BE2C (cell line): ENCODE results near the gene APOBEC3G.

Experiments used
- DNase-seq: peaks from one replicate; pipeline ENCODE4 v3.0.0-alpha.2; 2020
- H3K27me3 ChIP-seq: fragments of 250-450 bp; sonication (Bioruptor Pico); 2 replicates; pipeline ENCODE4 v1.5.1; 2020; ENCODE audit warnings: mild to moderate bottlenecking
- H3K36me3 ChIP-seq: fragments of 250-450 bp; sonication (Bioruptor Pico); 2 replicates; pipeline ENCODE4 v1.5.1; 2020; ENCODE audit warnings: mild to moderate bottlenecking
- H3K4me1 ChIP-seq: fragments of 250-450 bp; sonication (Bioruptor Pico); 2 replicates; pipeline ENCODE4 v1.5.1; 2020
- H3K4me3 ChIP-seq: 2 replicates; pipeline ENCODE4 v1.5.1; 2011; ENCODE audit warnings: low read depth, low read length
- H3K9me3 ChIP-seq: fragments of 250-450 bp; sonication (Bioruptor Pico); 2 replicates; pipeline ENCODE4 v1.5.1; 2020
- TF ChIP-seq, protein P1 (sequence below): IDR thresholded peaks from 2 replicates; pipeline ENCODE4 v1.5.1; 2012; ENCODE audit warnings: mild to moderate bottlenecking, low read depth, low read length

APOBEC3G gene

DNA sequence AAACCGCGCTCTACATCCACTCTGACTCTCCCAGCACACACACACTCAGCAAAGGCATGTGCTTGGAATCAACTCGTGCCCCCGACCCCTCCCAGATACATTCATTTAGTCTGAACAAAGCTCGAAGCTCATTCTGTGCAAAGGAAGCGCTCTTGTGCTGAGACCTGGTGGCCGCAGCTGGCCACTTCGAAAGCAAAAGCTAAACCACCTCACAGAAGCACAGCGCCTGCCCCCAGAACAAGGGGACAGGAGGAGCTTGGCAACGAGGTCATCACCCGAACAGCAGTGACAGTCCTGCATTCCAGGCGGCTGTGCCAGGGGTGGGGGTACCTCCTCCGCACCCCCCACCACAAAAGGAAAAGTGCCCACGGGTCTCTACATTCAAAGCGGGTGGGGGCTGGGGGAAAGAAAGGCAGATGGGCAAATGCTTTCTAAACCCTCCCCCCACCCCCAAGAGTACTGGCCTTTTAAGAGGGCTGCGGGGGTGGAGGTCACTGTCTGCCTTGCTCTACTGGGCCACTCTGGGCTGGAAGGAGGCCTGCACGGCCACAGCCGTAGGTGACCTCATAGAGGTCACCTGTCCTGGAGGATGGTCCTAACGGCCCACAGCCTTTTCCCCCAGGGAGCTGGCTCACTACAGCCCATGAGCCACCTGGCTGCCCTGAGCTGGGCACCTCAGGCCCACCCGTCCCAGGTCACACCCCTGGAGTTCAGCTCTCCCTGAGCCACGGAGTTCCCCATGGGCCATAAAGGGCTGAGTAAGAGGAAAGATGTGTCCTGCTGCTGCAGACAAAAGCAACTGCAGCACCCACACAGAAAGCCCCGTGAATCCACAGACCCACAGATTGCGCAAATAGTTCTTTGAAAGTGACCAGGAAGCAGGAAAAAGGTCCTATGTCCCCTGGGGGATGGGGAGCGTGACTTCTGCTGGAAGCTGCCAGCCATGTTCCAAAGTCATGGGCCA lies 54.1 kb downstream of the APOBEC3G start:
- TF ChIP-seq, protein P1, sequence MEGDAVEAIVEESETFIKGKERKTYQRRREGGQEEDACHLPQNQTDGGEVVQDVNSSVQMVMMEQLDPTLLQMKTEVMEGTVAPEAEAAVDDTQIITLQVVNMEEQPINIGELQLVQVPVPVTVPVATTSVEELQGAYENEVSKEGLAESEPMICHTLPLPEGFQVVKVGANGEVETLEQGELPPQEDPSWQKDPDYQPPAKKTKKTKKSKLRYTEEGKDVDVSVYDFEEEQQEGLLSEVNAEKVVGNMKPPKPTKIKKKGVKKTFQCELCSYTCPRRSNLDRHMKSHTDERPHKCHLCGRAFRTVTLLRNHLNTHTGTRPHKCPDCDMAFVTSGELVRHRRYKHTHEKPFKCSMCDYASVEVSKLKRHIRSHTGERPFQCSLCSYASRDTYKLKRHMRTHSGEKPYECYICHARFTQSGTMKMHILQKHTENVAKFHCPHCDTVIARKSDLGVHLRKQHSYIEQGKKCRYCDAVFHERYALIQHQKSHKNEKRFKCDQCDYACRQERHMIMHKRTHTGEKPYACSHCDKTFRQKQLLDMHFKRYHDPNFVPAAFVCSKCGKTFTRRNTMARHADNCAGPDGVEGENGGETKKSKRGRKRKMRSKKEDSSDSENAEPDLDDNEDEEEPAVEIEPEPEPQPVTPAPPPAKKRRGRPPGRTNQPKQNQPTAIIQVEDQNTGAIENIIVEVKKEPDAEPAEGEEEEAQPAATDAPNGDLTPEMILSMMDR: no peak
- no peak overlapping the region for H3K4me3 ChIP-seq
- no peak for DNase-seq
- no peaks in the 10 kb centered on the region for H3K27me3 ChIP-seq
- H3K4me1 ChIP-seq: no peaks in the 10 kb centered on the region
- no peaks in the 10 kb centered on the region for H3K9me3 ChIP-seq
- no peaks in the 10 kb centered on the region for H3K36me3 ChIP-seq

DNA sequence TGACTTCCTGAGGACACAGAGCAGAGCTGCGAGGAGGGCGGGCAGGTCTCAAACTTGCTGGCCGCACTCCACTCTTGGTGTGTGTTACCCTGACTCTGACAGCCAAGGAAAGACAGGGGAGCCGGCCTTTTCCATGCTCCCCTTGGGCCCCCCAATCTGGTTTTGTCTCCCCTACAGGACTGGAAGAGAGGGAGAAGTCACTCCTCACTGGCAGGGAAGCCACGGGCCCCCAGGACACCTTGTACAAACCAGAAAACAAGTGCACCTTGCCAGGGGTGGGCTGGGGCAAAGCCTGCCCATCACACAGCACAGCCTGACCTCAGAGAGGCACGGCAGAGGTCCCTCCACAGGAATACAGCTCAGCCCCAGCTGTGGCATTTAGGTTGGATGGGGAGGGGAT lies 55.2 kb downstream of the APOBEC3G start:
- H3K4me3 ChIP-seq: no peak overlapping the region
- no peaks in the 10 kb centered on the region for H3K4me1 ChIP-seq
- H3K36me3 ChIP-seq: no peaks in the 10 kb centered on the region
- DNase-seq: no peak
- H3K9me3 ChIP-seq: no peaks in the 10 kb centered on the region
- no peaks in the 10 kb centered on the region for H3K27me3 ChIP-seq
- TF ChIP-seq, protein P1: no peak

DNA sequence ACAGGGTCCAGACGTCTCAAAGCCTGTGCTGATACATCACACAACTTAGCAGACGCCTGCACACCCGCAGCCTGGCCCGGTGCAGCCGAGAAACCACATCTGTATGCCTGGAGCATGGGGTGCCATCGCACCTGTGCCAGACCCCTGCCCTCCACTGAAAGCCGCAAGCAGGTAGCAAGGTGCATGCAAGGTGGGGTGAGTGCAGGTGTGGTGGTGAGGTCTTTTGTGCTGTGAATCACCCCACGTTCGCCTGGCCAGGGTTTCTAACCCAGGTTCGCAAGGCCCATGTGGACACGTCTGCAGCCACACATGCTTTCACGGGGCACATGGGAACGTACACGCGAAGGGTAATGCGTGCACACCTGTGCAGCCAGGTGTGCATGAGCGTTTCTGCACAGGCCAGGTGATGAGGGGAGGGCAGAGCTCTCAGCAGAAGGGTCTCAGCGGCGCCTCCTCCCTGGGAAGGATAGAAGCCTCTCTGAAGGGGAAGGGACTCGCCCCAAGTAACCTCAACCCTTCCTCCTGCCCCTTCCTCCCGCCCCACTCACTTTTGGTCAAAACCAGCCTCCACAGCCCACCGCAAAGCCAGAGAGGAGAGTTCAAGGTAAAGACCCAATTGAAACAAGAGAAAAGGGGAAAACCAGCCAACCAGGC lies 55.9 kb downstream of the APOBEC3G start:
- TF ChIP-seq, protein P1: no peak
- H3K27me3 ChIP-seq: no peaks in the 10 kb centered on the region
- H3K4me1 ChIP-seq: no peaks in the 10 kb centered on the region
- H3K4me3 ChIP-seq: no peak overlapping the region
- H3K36me3 ChIP-seq: no peaks in the 10 kb centered on the region
- H3K9me3 ChIP-seq: no peaks in the 10 kb centered on the region
- DNase-seq: no peak

DNA sequence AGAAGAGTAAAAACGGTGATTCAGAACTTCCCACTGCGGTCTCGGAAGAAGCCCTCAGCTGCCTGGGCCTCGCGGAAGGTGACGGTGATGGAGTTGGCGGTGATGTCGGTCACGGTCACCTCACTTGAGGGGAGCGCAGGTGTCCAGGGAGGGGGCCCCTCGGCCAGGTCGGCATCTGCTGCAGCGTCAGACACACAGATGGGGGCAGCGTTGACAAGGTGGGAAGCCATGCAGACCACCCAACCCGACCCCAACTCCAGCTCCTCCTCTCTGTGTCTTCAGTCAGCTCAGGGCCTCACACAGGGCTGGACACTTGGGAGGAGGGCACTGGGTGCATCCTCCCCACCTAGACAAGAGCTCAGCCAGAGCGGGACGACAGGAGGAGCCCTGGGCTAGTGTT lies 56.8 kb downstream of the APOBEC3G start:
- no peaks in the 10 kb centered on the region for H3K36me3 ChIP-seq
- DNase-seq: no peak
- H3K4me1 ChIP-seq: no peaks in the 10 kb centered on the region
- no peaks in the 10 kb centered on the region for H3K27me3 ChIP-seq
- no peaks in the 10 kb centered on the region for H3K9me3 ChIP-seq
- H3K4me3 ChIP-seq: no peak overlapping the region
- TF ChIP-seq, protein P1: no peak

DNA sequence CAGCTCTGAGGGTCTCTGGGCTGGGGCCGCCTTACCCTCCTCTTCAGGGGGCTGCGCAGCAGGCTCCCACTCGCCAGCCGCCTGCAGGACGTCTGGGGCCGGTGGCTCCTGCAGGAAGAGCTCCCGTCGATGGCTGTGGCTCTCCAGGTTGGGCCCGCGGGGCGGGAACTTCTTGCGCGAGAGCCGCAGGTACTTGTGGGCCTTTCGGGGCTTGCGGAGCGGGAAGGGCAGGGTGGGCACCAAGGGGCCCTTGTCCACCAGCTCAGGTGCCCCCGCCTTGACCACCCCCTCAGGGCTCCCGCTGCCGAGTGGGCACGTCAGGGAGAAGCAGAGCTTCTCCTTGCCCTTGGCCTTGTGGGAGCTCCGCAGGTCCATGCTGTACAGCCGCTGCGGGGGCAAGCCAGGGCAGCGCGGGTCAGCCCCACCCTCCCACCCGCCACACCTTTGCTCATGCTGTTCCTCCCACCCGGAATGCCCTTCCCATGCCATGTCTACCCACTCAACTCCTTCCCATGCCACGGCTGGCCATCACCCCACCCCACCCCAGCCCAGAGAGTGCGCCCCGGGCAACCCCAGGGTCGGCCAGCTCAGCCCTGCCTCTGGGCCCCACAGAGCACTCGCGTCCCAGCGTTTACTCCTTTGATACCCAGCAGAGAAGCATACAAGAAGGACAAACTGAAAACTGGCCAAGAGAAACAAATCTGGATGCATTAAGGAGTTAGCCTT lies 57.5 kb downstream of the APOBEC3G start:
- TF ChIP-seq, protein P1: no peak

More for the DNA sequence above, 57.5 kb downstream of the APOBEC3G start:
- H3K27me3 ChIP-seq: no peaks in the 10 kb centered on the region
- no peak for DNase-seq
- no peaks in the 10 kb centered on the region for H3K4me1 ChIP-seq
- no peak overlapping the region for H3K4me3 ChIP-seq
- no peaks in the 10 kb centered on the region for H3K9me3 ChIP-seq
- H3K36me3 ChIP-seq: no peaks in the 10 kb centered on the region
